ENCODE data around the gene ALDH1B1. TPM values are rescaled to one million over a fixed set of nuclear protein-coding genes. Genes with fewer than 3 reads are reported as not detected.

Gene ALDH1B1
- total and polyA plus RNA-seq, 8 donors = 6.0 to 17.1 (median 10.3) TPM

- WGBS, 2 donors = 50 to 55% methylated on average over 2 of the region's 2 CpGs
- H3K4me1 ChIP-seq = no peaks in the 10 kb centered on the region
- no peaks in the 10 kb centered on the region for H3K27me3 ChIP-seq
- H3K27ac ChIP-seq = no peak overlapping the region
- H3K9me3 ChIP-seq = no peaks in the 10 kb centered on the region
- no peak for ATAC-seq
- no peak for DNase-seq
- no peak for TF ChIP-seq CTCF (IDR thresholded peaks at IDR 0.05)
- no peak overlapping the region for H3K4me3 ChIP-seq
- no peak for FAIRE-seq
- H3K36me3 ChIP-seq = no peaks in the 10 kb centered on the region
- intact Hi-C loops (cut with DNase I) = loop anchor here in 1 of 3 donors (10.0 kb wide), 1 partner anchor 454 kb away; no protein-coding TSS in a partner anchor
Measured at GRCh38 chr9:38368731-38369130, 23.8 kb upstream of the ALDH1B1 start.

- H3K27ac ChIP-seq = no peak overlapping the region
- no peaks in the 10 kb centered on the region for H3K27me3 ChIP-seq
- intact Hi-C loops (cut with DNase I) = no loop called here
- DNase-seq = no peak
- H3K4me1 ChIP-seq = no peaks in the 10 kb centered on the region
- no peak for TF ChIP-seq CTCF (IDR thresholded peaks at IDR 0.05)
- H3K4me3 ChIP-seq = no peak overlapping the region
- H3K9me3 ChIP-seq = no peaks in the 10 kb centered on the region
- no peaks in the 10 kb centered on the region for H3K36me3 ChIP-seq
- WGBS, 2 donors = 53 to 63% methylated on average over 4 of the region's 4 CpGs
- ATAC-seq = no peak
- no peak for FAIRE-seq
Measured at GRCh38 chr9:38370176-38370575, 22.3 kb upstream of the ALDH1B1 start.

- Histone ChIP-seq H3K36me3 (no peaks in the 10 kb centered on the region), H3K4me1 (no peaks in the 10 kb centered on the region), H3K27ac (no peak overlapping the region), H3K4me3 (no peak overlapping the region), H3K27me3 (no peaks in the 10 kb centered on the region), H3K9me3 (no peaks in the 10 kb centered on the region)
- WGBS, 2 donors = 47 to 50% methylated on average over 2 of the region's 2 CpGs
- peak in 3 of 6 donors; percentile 41 to 54 (median 41) for DNase-seq
- peak in 2 of 4 donors; percentile 25 to 27 for TF ChIP-seq CTCF (IDR thresholded peaks at IDR 0.05)
- ATAC-seq = peak; percentile 80 to 99 (median 96)
- intact Hi-C loops (cut with DNase I) = no loop called here
- FAIRE-seq = no peak
Measured at GRCh38 chr9:38371495-38371894, 21.0 kb upstream of the ALDH1B1 start.

GRCh38 chr9:38372762-38373619, 19.5 kb upstream of the ALDH1B1 start:
- Histone ChIP-seq H3K9me3 (no peaks in the 10 kb centered on the region), H3K36me3 (no peaks in the 10 kb centered on the region), H3K4me3 (no peak overlapping the region), H3K4me1 (no peaks in the 10 kb centered on the region), H3K27ac (no peak overlapping the region), H3K27me3 (no peaks in the 10 kb centered on the region)
- DNase-seq (no peak), FAIRE-seq (no peak), ATAC-seq (no peak)
- intact Hi-C loops (cut with DNase I) = no loop called here
- no peak for TF ChIP-seq CTCF (IDR thresholded peaks at IDR 0.05)
- 72 to 79% methylated on average over 10 of the region's 10 CpGs for WGBS, 2 donors

GRCh38 chr9:38373679-38374078, 18.8 kb upstream of the ALDH1B1 start:
- no peak for DNase-seq
- no peak for ATAC-seq
- no peak overlapping the region for H3K4me3 ChIP-seq
- 60 to 67% methylated on average over 3 of the region's 3 CpGs for WGBS, 2 donors
- H3K27me3 ChIP-seq = no peaks in the 10 kb centered on the region
- FAIRE-seq = no peak
- H3K9me3 ChIP-seq = no peaks in the 10 kb centered on the region
- intact Hi-C loops (cut with DNase I) = no loop called here
- TF ChIP-seq CTCF (IDR thresholded peaks at IDR 0.05) = no peak
- H3K4me1 ChIP-seq = no peaks in the 10 kb centered on the region
- no peak overlapping the region for H3K27ac ChIP-seq
- H3K36me3 ChIP-seq = no peaks in the 10 kb centered on the region

Measured in pancreas (tissue), 10 donors.